Uterus (tissue), 4 donors: ENCODE measurements around the gene SEMA4G. TPM values are rescaled to one million over a fixed set of nuclear protein-coding genes. Genes with fewer than 3 reads are reported as not detected.
A peak's percentile ranks its signal among the peaks of the same experiment; 100 is the strongest.

Experiments
- DNase-seq, 2 donors: peaks; one replicate each; pipeline ENCODE4 v3.0.0-alpha.2; 2019 to 2020
- H3K27ac ChIP-seq, 2 donors: fragments of 200-600 bp; sonication (generic); 1 replicate in 1 of 2; 2 replicates in 1 of 2; pipeline ENCODE4 v1.5.1; 2016 to 2018
- H3K27me3 ChIP-seq, 2 donors: fragments of 200-600 bp; sonication (generic); one replicate each; pipeline ENCODE4 v1.5.1; 2018 to 2019; ENCODE audit warnings: control low read depth in 1 of 2
- H3K36me3 ChIP-seq, 2 donors: fragments of 200-600 bp; sonication (generic); one replicate each; pipeline ENCODE4 v1.5.1; 2019; ENCODE audit warnings: control low read depth in 1 of 2
- H3K4me1 ChIP-seq, 2 donors: fragments of 200-600 bp; sonication (generic); one replicate each; pipeline ENCODE4 v1.5.1; 2018 to 2019; ENCODE audit warnings: control low read depth in 1 of 2
- H3K4me3 ChIP-seq, 2 donors: fragments of 200-600 bp; sonication (generic); 1 replicate in 1 of 2; 2 replicates in 1 of 2; pipeline ENCODE4 v1.5.1; 2018 to 2019; ENCODE audit warnings: mild to moderate bottlenecking in 1 of 2
- H3K9me3 ChIP-seq, 2 donors: fragments of 200-600 bp; sonication (generic); one replicate each; pipeline ENCODE4 v1.5.1; 2019; ENCODE audit warnings: control low read depth in 1 of 2
- CTCF ChIP-seq, 4 experiments: fragments of 200-600 bp in 2 of 4; fragments of 450-650 bp in 2 of 4; sonication (generic) in 2 of 4; IDR thresholded peaks; one replicate each; pipeline ENCODE4 v1.5.1; 2016 to 2019; ENCODE audit warnings: antibody characterized with exemption in 4 of 4, mild to moderate bottlenecking in 2 of 4, moderate library complexity in 1 of 4
- POLR2A ChIP-seq, 2 donors: fragments of 450-650 bp; IDR thresholded peaks; one replicate each; pipeline ENCODE4 v1.6.1; 2016; ENCODE audit warnings: antibody characterized with exemption in 2 of 2, mild to moderate bottlenecking in 1 of 2, moderate library complexity in 1 of 2
- intact Hi-C: fragments of 100-400 bp; cut with DNase I; formaldehyde crosslinking; loops from one replicate; pipeline ENCODE4 v1.15.1; 2023; ENCODE audit warnings: low total_unique reads
- total RNA-seq, 4 donors: library from RNA; depleted of rRNA in 3 of 4; stranded (reverse); fragments of >200 nt in 3 of 4; gene quantifications; one replicate each; pipeline versions ENCODE4 v1.1.0 to v1.2.4, GENCODE V29; 2014 to 2023
- donor health status: DM: yes; HTN: yes; CAD: no.

Gene SEMA4G
- total RNA-seq, 4 donors from 2014 or later: 2.6 to 10.3 (median 4.2) TPM

- Histone ChIP-seq H3K36me3 (no peaks in the 10 kb centered on the region), H3K27ac (no peak overlapping the region), H3K27me3 (no peaks in the 10 kb centered on the region), H3K9me3 (no peaks in the 10 kb centered on the region), H3K4me1 (peaks cover 6 to 11% of the 10 kb centered on the region in 2 donors), H3K4me3 (no peak overlapping the region)
- intact Hi-C loops: no loop called here
- TF ChIP-seq CTCF (IDR thresholded peaks at IDR 0.05) (no peak), POLR2A (IDR thresholded peaks at IDR 0.05) (no peak)
- no peak for DNase-seq
These were observed 34.4 kb downstream of the SEMA4G start for GRCh38 chr10:101003639-101004206.

- DNase-seq: no peak
- H3K4me1 ChIP-seq: peaks cover 6 to 11% of the 10 kb centered on the region in 2 donors
- TF ChIP-seq CTCF (IDR thresholded peaks at IDR 0.05) (no peak), POLR2A (IDR thresholded peaks at IDR 0.05) (no peak)
- no peaks in the 10 kb centered on the region for H3K9me3 ChIP-seq
- no peaks in the 10 kb centered on the region for H3K27me3 ChIP-seq
- H3K36me3 ChIP-seq: no peaks in the 10 kb centered on the region
- intact Hi-C loops: no loop called here
- H3K27ac ChIP-seq: no peak overlapping the region
- H3K4me3 ChIP-seq: no peak overlapping the region
These were observed 36.1 kb downstream of the SEMA4G start for GRCh38 chr10:101005361-101005760.

- Histone ChIP-seq H3K36me3 (no peaks in the 10 kb centered on the region), H3K27ac (peak overlapping the region in 1 of 2 donors; percentile 71), H3K9me3 (no peaks in the 10 kb centered on the region), H3K4me1 (peaks cover 6 to 11% of the 10 kb centered on the region in 2 donors), H3K27me3 (no peaks in the 10 kb centered on the region), H3K4me3 (no peak overlapping the region)
- DNase-seq: no peak
- intact Hi-C loops: no loop called here
- TF ChIP-seq CTCF (IDR thresholded peaks at IDR 0.05) (no peak), POLR2A (IDR thresholded peaks at IDR 0.05) (no peak)
These were observed 36.7 kb downstream of the SEMA4G start for GRCh38 chr10:101005869-101006567.

- intact Hi-C loops: no loop called here
- Histone ChIP-seq H3K9me3 (no peaks in the 10 kb centered on the region), H3K27ac (peak overlapping the region; percentile 64 to 71), H3K36me3 (no peaks in the 10 kb centered on the region), H3K27me3 (no peaks in the 10 kb centered on the region), H3K4me1 (peaks cover 6 to 11% of the 10 kb centered on the region in 2 donors), H3K4me3 (no peak overlapping the region)
- TF ChIP-seq CTCF (IDR thresholded peaks at IDR 0.05) (no peak), POLR2A (IDR thresholded peaks at IDR 0.05) (no peak)
- DNase-seq: peak in 1 of 2 donors; percentile 46
These were observed 37.3 kb downstream of the SEMA4G start for GRCh38 chr10:101006593-101007098.

GRCh38 chr10:101007099-101007711 lies 37.9 kb downstream of the SEMA4G start:
- Histone ChIP-seq H3K27ac (peak overlapping the region; percentile 64 to 71), H3K4me1 (peaks cover 5 to 6% of the 10 kb centered on the region in 2 donors), H3K27me3 (no peaks in the 10 kb centered on the region), H3K9me3 (no peaks in the 10 kb centered on the region), H3K4me3 (no peak overlapping the region), H3K36me3 (no peaks in the 10 kb centered on the region)
- peak in 1 of 2 donors; percentile 38 for DNase-seq
- intact Hi-C loops: no loop called here
- TF ChIP-seq CTCF (IDR thresholded peaks at IDR 0.05) (no peak), POLR2A (IDR thresholded peaks at IDR 0.05) (no peak)
